Osteoblast (primary cell): ENCODE measurements around the gene ICOS. TPM values are rescaled to one million over a fixed set of nuclear protein-coding genes. Genes with fewer than 3 reads are reported as not detected.

Experiments used
- DNase-seq: peaks from one replicate; pipeline ENCODE4 v3.0.0; 2011; ENCODE audit warnings: low spot score, mixed read lengths; ENCODE audit not compliant: insufficient read length; ENCODE audit errors: missing footprints
- H2AFZ ChIP-seq: 2 replicates; pipeline ENCODE4 v1.6.0; 2011; ENCODE audit warnings: mild to moderate bottlenecking, low read length
- H3K27ac ChIP-seq: 2 replicates; pipeline ENCODE4 v1.5.1; 2011; ENCODE audit warnings: mild to moderate bottlenecking, low read depth, low read length, moderate library complexity
- H3K27me3 ChIP-seq: 2 replicates; pipeline ENCODE4 v1.6.0; 2012; ENCODE audit warnings: mild to moderate bottlenecking, control low read depth, inconsistent platforms, low read length, moderate library complexity; ENCODE audit not compliant: insufficient read depth
- H3K36me3 ChIP-seq: 2 replicates; pipeline ENCODE4 v1.5.1; 2011; ENCODE audit warnings: mild to moderate bottlenecking, low read length, control low read depth, moderate library complexity; ENCODE audit not compliant: insufficient read depth
- H3K4me1 ChIP-seq: 2 replicates; pipeline ENCODE4 v1.5.1; 2011; ENCODE audit warnings: mild to moderate bottlenecking, low read length, control low read depth, moderate library complexity; ENCODE audit not compliant: insufficient read depth
- H3K4me2 ChIP-seq: 2 replicates; pipeline ENCODE4 v1.6.0; 2011; ENCODE audit warnings: mild to moderate bottlenecking, low read length; ENCODE audit not compliant: insufficient read depth
- H3K4me3 ChIP-seq: fragments of 200-600 bp; sonication (generic); 3 replicates; pipeline ENCODE4 v1.5.1; 2012; ENCODE audit warnings: mild to moderate bottlenecking, low read length, inconsistent platforms; ENCODE audit not compliant: insufficient read depth
- H3K79me2 ChIP-seq: 2 replicates; pipeline ENCODE4 v1.6.0; 2012; ENCODE audit warnings: mild to moderate bottlenecking, low read length, control low read depth, inconsistent platforms; ENCODE audit not compliant: insufficient read depth
- H3K9me3 ChIP-seq: 2 replicates; pipeline ENCODE4 v1.5.1; 2011; ENCODE audit warnings: low read depth, low read length, control low read depth
- H4K20me1 ChIP-seq: 2 replicates; pipeline ENCODE4 v1.6.0; 2012; ENCODE audit warnings: mild to moderate bottlenecking, low read length, control low read depth; ENCODE audit not compliant: insufficient read depth
- CTCF ChIP-seq: IDR thresholded peaks from 2 replicates; pipeline ENCODE4 v1.5.1; 2011; ENCODE audit warnings: mild to moderate bottlenecking, low read depth, low read length, moderate library complexity; ENCODE audit errors: extremely low read depth
- total RNA-seq: library from RNA; depleted of rRNA; stranded (reverse); fragments of >200 nt; gene quantifications from 2 replicates; pipeline ENCODE4 v1.2.3, GENCODE V29; 2012

The ICOS gene
- total RNA-seq, 1 donor: not detected

- no peak for TF ChIP-seq CTCF
- Histone ChIP-seq H3K36me3 (no peaks in the 10 kb centered on the region), H3K27ac (no peak overlapping the region), H3K4me3 (no peak overlapping the region), H3K79me2 (no peaks in the 10 kb centered on the region), H3K4me2 (no peak overlapping the region), H3K9me3 (no peaks in the 10 kb centered on the region), H3K27me3 (no peaks in the 10 kb centered on the region), H2AFZ (no peak overlapping the region), H3K4me1 (no peaks in the 10 kb centered on the region), H4K20me1 (no peaks in the 10 kb centered on the region)
- peak; percentile 27 for DNase-seq
Observed at GRCh38 chr2:203893840-203894239, 42.7 kb upstream of the ICOS start.

- no peak for DNase-seq
- H3K27me3 ChIP-seq: no peaks in the 10 kb centered on the region
- H4K20me1 ChIP-seq: no peaks in the 10 kb centered on the region
- no peak for TF ChIP-seq CTCF
- no peaks in the 10 kb centered on the region for H3K9me3 ChIP-seq
- H3K4me1 ChIP-seq: no peaks in the 10 kb centered on the region
- H3K4me3 ChIP-seq: no peak overlapping the region
- no peak overlapping the region for H2AFZ ChIP-seq
- no peaks in the 10 kb centered on the region for H3K79me2 ChIP-seq
- H3K36me3 ChIP-seq: no peaks in the 10 kb centered on the region
- no peak overlapping the region for H3K27ac ChIP-seq
- H3K4me2 ChIP-seq: no peak overlapping the region
Observed at GRCh38 chr2:203894262-203894661, 42.3 kb upstream of the ICOS start.

- Histone ChIP-seq H3K36me3 (no peaks in the 10 kb centered on the region), H3K4me1 (peaks cover 11% of the 10 kb centered on the region), H3K27me3 (no peaks in the 10 kb centered on the region), H3K4me2 (no peak overlapping the region), H3K4me3 (no peak overlapping the region), H3K79me2 (no peaks in the 10 kb centered on the region), H2AFZ (no peak overlapping the region), H4K20me1 (no peaks in the 10 kb centered on the region), H3K27ac (no peak overlapping the region), H3K9me3 (peaks cover 3% of the 10 kb centered on the region)
- no peak for DNase-seq
- no peak for TF ChIP-seq CTCF
Observed at GRCh38 chr2:203897544-203897943, 39.0 kb upstream of the ICOS start.

GRCh38 chr2:203898657-203899056 lies 37.9 kb upstream of the ICOS start:
- Histone ChIP-seq H3K27me3 (no peaks in the 10 kb centered on the region), H3K4me1 (peaks cover 11% of the 10 kb centered on the region), H3K79me2 (no peaks in the 10 kb centered on the region), H3K9me3 (peaks cover 3% of the 10 kb centered on the region), H3K4me3 (no peak overlapping the region), H3K36me3 (no peaks in the 10 kb centered on the region), H3K4me2 (no peak overlapping the region), H3K27ac (no peak overlapping the region), H2AFZ (no peak overlapping the region), H4K20me1 (no peaks in the 10 kb centered on the region)
- DNase-seq: no peak
- TF ChIP-seq CTCF: no peak
